ENCODE results near the gene EHMT2. TPM values are rescaled to one million over a fixed set of nuclear protein-coding genes. Genes with fewer than 3 reads are reported as not detected.

Gene EHMT2
- total and polyA plus RNA-seq, 2 donors (not counting 3 experiments of a cell fraction or from before 2014, with no cell fraction given) = 53.3 to 54.3 TPM

GRCh38 chr6:31943742-31944141 lies 46.2 kb upstream of the EHMT2 start:
- no peaks in the 10 kb centered on the region for H3K79me2 ChIP-seq (ENCODE audit: control insufficient read depth, insufficient read depth, low read length)
- H3K36me3 ChIP-seq (ENCODE audit: control insufficient read depth in 2 of 2, extremely low read depth in 1 of 2, insufficient read depth in 2 of 2, low read length in 2 of 2) = no peaks in the 10 kb centered on the region
- H3K4me3 ChIP-seq (replicated peaks in 1 of 3; ENCODE audit: insufficient read depth in 1 of 3, low read depth in 1 of 3, low read length in 3 of 3) = no peak overlapping the region
- peaks cover 3 to 11% of the 10 kb centered on the region in 2 experiments for H3K27me3 ChIP-seq (ENCODE audit: control insufficient read depth in 2 of 2, insufficient read depth in 2 of 2, low read length in 2 of 2)
- H2AFZ ChIP-seq (ENCODE audit: low read depth, low read length) = no peak overlapping the region
- DNase-seq (ENCODE audit: low read depth, low spot score) = no peak
- H3K9me3 ChIP-seq (replicated peaks; ENCODE audit: control insufficient read depth, insufficient read depth, low read length) = no peaks in the 10 kb centered on the region
- H3K4me2 ChIP-seq (ENCODE audit: insufficient read depth, low read length) = no peak overlapping the region
- no peaks in the 10 kb centered on the region for H4K20me1 ChIP-seq (replicated peaks; ENCODE audit: control insufficient read depth, extremely low read depth, insufficient read depth, low read length)
- no peak overlapping the region for H3K27ac ChIP-seq (ENCODE audit: insufficient read depth, low read depth, low read length)
- CTCF ChIA-PET = interaction anchor here (1.5 to 2.8 kb wide), 2 partner anchors 8 to 26 kb away, joined by 5 to 18 read pairs; no protein-coding TSS in a partner anchor
- no peak for TF ChIP-seq MYC (IDR thresholded peaks at IDR 0.05; ENCODE audit: low read depth, low read length)
- TF ChIP-seq MAX (IDR thresholded peaks at IDR 0.05; ENCODE audit: insufficient read depth, insufficient read length) = no peak
- TF ChIP-seq EZH2 (IDR thresholded peaks at IDR 0.05; ENCODE audit: borderline replicate concordance, low read depth, low read length, severe bottlenecking) = no peak
- TF ChIP-seq POLR2A (IDR thresholded peaks at IDR 0.05; ENCODE audit: low read depth, low read length) = no peak
- TF ChIP-seq JUN (IDR thresholded peaks at IDR 0.05; ENCODE audit: borderline replicate concordance, insufficient read depth, insufficient read length, low read depth) = no peak
- no peak for TF ChIP-seq FOS (IDR thresholded peaks at IDR 0.05; ENCODE audit: borderline replicate concordance, insufficient read depth, low read length)
- no peak for TF ChIP-seq POLR2AphosphoS5 (IDR thresholded peaks at IDR 0.05; ENCODE audit: insufficient read depth, low read depth, low read length)
- intact Hi-C loops (cut with micrococcal nuclease) (no loop called here), dilution Hi-C loops (cut with MboI; ENCODE audit: extremely low pct_ligation_motif_present, low sequenced_read_pairs) (no loop called here)
- no peaks in the 10 kb centered on the region for H3K9me1 ChIP-seq (replicated peaks; ENCODE audit: control insufficient read depth, extremely low read depth, insufficient read depth, low read length)
- peaks cover 3% of the 10 kb centered on the region for H3K4me1 ChIP-seq (ENCODE audit: control insufficient read depth, extremely low read depth, insufficient read depth, low read length)
- no peak for FAIRE-seq
- no TSS peak for BruUV-seq (replicated peaks)
- H3K9ac ChIP-seq (replicated peaks; ENCODE audit: extremely low read depth, insufficient read depth, low read length) = no peak overlapping the region
- POLR2A ChIA-PET = no interaction called here

DNA sequence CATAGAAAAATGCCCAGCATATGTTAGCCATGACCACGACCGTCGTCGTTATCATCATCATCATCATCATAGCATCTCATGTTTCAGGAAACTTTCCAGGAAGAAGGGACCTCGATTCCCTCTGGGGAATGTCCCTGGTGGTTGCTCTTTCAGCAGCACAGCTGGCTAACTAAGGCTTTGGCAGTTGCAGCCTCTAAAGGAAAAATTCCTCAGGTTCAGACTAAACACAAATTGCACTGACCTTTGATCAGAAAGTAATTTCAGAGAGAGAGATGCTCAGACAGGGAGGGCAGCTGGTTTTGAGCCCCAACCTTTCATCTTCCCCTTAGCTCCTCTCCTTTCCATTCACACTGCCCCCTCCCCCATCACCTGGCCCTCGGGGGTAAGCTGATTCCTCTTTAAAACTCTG lies 42.8 kb upstream of the EHMT2 start:
- Histone ChIP-seq H3K79me2 (ENCODE audit: control insufficient read depth, insufficient read depth, low read length) (no peaks in the 10 kb centered on the region), H3K9me1 (replicated peaks; ENCODE audit: control insufficient read depth, extremely low read depth, insufficient read depth, low read length) (no peaks in the 10 kb centered on the region), H3K4me2 (ENCODE audit: insufficient read depth, low read length) (no peak overlapping the region), H3K36me3 (ENCODE audit: control insufficient read depth in 2 of 2, extremely low read depth in 1 of 2, insufficient read depth in 2 of 2, low read length in 2 of 2) (no peaks in the 10 kb centered on the region), H2AFZ (ENCODE audit: low read depth, low read length) (no peak overlapping the region), H3K4me3 (replicated peaks in 1 of 3; ENCODE audit: insufficient read depth in 1 of 3, low read depth in 1 of 3, low read length in 3 of 3) (no peak overlapping the region), H3K9me3 (replicated peaks; ENCODE audit: control insufficient read depth, insufficient read depth, low read length) (no peaks in the 10 kb centered on the region), H3K27ac (ENCODE audit: insufficient read depth, low read depth, low read length) (no peak overlapping the region), H4K20me1 (replicated peaks; ENCODE audit: control insufficient read depth, extremely low read depth, insufficient read depth, low read length) (no peaks in the 10 kb centered on the region), H3K27me3 (ENCODE audit: control insufficient read depth in 2 of 2, insufficient read depth in 2 of 2, low read length in 2 of 2) (peaks cover 3 to 11% of the 10 kb centered on the region in 2 experiments), H3K4me1 (ENCODE audit: control insufficient read depth, extremely low read depth, insufficient read depth, low read length) (no peaks in the 10 kb centered on the region), H3K9ac (replicated peaks; ENCODE audit: extremely low read depth, insufficient read depth, low read length) (no peak overlapping the region)
- POLR2A ChIA-PET = no interaction called here
- DNase-seq (ENCODE audit: low read depth, low spot score) (no peak), FAIRE-seq (no peak)
- no TSS peak for BruUV-seq (replicated peaks)
- CTCF ChIA-PET = interaction anchor here (0.5 to 2.6 kb wide), 4 partner anchors 12 to 212 kb away, joined by 3 to 19 read pairs (median 4); partner anchors contain the start of gene EHMT2
- no peak for TF ChIP-seq JUN (IDR thresholded peaks at IDR 0.05; ENCODE audit: borderline replicate concordance, insufficient read depth, insufficient read length, low read depth)
- TF ChIP-seq FOS (IDR thresholded peaks at IDR 0.05; ENCODE audit: borderline replicate concordance, insufficient read depth, low read length) = no peak
- intact Hi-C loops (cut with micrococcal nuclease) (no loop called here), dilution Hi-C loops (cut with MboI; ENCODE audit: extremely low pct_ligation_motif_present, low sequenced_read_pairs) (no loop called here)
